GM12864 (cell line): ENCODE measurements around the gene TSPAN32.

Experiments
- DNase-seq: peaks from one replicate; pipeline ENCODE4 v3.0.0-alpha.2; 2011; ENCODE audit warnings: low read depth
- H3K4me3 ChIP-seq: 2 replicates; pipeline ENCODE4 v1.5.1; 2011; ENCODE audit warnings: mild to moderate bottlenecking, low read depth, low read length, control low read depth
- TF ChIP-seq, protein P1 (sequence below): IDR thresholded peaks from 2 replicates; pipeline ENCODE4 v1.5.1; 2011; ENCODE audit warnings: low read depth, mild to moderate bottlenecking, moderate library complexity, low read length, control low read depth, inconsistent platforms; ENCODE audit errors: missing control alignments

Gene TSPAN32

DNA sequence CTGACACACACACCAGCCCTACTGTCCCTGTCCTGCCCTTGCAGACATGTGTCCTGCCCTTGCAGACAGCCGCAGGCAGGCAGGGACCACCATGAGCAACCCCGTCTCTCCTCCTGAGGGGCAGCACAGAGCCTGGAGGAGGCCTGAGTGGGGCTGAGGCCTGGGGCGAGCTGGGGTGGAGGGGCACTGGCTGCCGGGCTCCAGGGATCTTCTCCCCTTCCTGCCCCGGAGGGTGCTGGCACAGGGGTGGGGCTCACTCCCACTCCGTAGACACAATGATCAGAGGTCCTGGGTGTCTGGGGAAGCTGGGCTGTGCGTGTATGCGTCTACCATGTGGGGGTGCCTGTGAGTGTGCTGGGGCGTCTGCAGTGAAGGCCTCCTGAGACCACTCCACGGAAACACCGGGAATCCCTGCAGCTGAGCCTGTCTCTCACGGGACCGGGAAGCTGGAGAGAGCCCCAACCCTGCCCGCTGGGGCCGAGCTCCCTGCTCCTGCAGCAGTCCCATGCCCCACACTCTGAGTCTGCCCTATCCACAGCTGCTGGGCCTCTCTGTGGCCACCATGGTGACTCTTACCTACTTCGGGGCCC is 588 bp downstream of the TSPAN32 start:
- TF ChIP-seq, protein P1, sequence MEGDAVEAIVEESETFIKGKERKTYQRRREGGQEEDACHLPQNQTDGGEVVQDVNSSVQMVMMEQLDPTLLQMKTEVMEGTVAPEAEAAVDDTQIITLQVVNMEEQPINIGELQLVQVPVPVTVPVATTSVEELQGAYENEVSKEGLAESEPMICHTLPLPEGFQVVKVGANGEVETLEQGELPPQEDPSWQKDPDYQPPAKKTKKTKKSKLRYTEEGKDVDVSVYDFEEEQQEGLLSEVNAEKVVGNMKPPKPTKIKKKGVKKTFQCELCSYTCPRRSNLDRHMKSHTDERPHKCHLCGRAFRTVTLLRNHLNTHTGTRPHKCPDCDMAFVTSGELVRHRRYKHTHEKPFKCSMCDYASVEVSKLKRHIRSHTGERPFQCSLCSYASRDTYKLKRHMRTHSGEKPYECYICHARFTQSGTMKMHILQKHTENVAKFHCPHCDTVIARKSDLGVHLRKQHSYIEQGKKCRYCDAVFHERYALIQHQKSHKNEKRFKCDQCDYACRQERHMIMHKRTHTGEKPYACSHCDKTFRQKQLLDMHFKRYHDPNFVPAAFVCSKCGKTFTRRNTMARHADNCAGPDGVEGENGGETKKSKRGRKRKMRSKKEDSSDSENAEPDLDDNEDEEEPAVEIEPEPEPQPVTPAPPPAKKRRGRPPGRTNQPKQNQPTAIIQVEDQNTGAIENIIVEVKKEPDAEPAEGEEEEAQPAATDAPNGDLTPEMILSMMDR = no peak
- no peak overlapping the region for H3K4me3 ChIP-seq
- no peak for DNase-seq

DNA sequence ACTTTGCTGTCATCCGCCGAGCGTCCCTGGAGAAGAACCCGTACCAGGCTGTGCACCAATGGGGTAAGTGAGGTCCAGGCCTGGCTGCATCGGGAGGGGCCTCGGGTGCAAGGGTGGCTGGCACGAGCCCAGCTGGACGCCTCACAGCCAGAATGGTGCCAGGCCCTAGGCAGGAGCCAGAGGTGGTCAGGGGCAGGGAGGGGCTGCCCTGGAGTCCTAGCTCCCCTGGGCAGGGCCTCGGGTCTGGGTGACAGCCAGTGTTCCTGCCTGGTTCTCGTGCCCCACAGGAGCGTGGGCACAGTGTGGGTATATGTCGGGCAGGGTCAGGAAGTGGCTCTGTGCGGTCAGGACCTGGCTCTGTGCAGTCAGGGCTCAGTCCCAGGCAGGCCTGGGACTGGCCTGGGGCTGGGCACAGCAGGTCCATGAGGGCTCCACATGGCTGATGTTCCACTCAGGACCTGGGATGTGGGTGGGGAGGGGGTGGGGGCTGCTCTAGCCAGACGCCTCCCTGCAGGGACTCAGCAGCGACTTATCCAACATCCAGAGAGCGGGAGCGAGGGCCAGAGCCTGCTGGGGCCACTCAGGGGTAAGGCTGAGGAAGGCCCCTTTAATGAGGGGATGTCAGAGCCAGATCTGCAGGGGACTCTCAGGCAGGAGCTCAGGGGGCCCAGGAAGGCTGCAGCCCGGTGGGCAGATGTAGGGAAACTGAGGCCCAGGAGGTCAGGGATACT is 1.2 kb downstream of the TSPAN32 start:
- TF ChIP-seq, protein P1 = no peak
- DNase-seq = no peak
- H3K4me3 ChIP-seq = no peak overlapping the region

DNA sequence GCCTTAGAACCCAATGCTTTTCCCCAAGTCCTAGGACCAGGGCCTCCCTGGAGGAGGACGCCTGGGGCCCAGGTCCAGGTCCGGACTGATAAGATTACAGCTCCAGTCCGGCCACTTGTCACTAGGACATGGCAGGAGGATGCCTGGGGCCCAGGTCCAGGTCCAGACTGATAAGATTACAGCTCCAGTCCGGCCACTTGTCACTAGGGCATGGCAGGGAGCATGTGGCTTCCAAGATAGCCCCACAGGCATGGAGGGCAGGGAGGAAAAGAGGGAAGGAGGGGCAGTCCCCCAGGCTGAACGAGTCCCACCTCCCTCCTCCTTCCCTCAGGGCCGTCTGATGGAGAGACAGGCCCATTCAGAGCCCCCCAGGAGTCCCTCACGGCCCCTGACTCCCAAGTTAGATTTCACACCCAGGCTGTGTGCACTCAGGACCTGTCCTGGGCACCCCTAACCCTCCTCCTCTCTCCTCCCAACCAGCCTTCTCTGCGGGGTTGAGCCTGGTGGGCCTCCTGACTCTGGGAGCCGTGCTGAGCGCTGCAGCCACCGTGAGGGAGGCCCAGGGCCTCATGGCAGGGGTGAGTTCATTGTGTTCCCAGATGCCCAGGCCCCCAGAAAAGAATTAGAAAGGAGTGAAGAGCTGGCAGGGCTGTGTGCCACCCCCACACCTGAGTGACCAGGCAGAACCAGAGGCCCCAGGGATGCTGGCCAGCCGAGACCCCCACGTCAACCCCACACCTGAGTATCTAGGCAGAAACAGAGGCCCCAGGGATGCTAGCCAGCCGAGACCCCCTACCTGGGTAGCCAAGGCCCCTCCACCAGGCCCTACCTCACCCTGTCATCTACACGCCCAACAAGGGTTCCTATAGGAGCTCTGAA is 2.1 kb downstream of the TSPAN32 start:
- no peak for DNase-seq
- TF ChIP-seq, protein P1 = no peak
- H3K4me3 ChIP-seq = no peak overlapping the region

DNA sequence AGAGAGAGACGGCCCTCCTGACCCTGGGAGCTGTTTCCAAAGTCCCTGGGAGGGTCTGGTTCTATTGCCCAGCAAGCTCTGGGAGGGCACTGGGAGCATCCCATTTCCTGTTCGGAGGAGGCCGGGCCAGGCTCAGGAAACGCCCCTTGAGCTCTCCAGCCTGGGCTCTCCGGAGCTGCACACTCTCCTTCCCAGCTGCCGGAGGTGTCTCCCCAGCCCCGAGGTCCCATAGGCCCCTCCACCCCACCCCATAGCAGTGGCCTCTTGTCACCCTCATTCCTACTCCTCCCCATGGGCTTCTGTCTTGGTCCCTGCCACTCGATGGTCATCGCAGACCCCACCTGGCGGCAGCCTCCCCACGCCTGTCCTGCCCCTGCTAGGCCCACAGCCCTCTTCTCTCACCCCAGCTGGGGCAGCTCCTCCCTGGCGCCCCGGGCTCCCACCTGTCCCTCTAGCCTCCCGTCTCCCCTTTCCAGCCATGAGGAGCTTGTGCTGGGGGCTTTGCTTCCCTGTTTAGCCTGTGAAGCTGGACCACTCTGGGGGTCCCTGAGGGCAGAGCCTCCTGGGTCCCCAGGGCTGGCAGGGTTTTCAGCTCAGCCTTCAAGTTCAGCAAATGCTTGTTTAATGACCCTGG is 2.8 kb downstream of the TSPAN32 start:
- TF ChIP-seq, protein P1 = no peak
- no peak overlapping the region for H3K4me3 ChIP-seq
- DNase-seq = no peak

DNA sequence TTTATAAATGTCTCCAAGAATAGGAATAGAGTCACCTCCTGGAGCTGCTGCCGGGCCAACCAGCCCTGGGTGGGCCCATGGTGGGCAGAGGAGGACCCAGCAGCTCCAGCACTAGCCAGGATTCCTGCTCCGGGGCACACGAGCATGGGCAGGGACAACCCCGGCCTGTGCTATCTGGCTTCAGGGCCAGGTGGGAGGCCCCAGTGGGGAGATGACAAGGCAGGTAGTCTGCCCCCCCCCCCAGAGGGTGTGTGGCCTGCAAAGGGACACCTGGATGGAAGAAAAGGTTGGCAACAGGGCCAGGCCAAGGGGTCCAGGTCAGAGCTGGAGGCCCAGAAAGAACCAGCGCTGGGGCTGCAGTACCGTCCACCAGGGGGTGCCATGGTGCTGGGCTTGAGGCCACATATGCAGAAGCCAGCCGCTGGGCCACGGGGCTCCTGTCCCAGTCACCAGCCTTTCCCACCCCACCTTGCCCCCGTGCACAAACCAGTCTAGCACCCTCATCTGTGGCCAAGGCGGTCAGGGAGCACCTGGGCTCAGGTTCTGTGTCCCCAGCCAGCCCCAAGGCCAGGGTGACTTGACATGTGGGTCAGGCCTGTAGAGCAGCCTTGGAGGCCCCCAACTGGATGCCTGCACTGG is 3.4 kb downstream of the TSPAN32 start:
- no peak for DNase-seq
- TF ChIP-seq, protein P1 = peak; percentile 91
- H3K4me3 ChIP-seq = no peak overlapping the region

DNA sequence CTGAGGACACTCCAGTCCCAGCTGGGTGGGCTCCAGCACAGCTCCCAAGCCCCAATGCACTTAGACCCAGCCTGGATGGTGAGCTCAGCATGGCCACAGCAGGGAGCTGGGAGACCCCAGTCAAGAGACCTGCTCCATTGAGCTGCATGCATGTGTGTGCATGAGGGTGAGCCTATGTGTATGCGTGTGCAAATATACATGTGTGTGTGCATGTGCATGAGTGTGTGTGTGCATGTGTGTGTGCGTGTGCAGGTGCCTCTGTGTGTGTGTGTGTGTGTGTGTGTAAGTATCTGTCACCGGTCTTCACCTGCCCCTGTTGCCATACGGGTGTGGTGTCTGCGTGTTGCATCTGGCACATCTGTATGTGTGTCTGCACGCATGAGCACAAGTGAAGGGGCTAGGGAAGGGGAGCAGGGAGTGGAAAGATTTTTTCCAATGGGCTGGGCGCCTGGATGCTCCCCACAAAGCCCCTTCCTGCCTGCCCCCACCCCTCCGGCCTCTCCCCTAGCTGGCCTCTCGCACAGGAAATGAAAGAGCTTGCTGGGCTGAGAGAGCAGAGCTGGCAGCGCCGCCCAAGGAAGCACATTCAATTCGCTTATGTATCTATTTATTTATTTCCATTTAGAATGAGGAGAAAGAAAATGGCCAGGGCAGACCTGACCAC is 4.1 kb downstream of the TSPAN32 start:
- TF ChIP-seq, protein P1 = no peak
- no peak for DNase-seq
- H3K4me3 ChIP-seq = no peak overlapping the region
